ENCODE measurements around the gene ZNF512B.
"Not testable (repeated sequence)": the region's sequence is repeated elsewhere in the genome, so short reads cannot be mapped to it uniquely, and the experiment has no call there.

ZNF512B gene, protein sequence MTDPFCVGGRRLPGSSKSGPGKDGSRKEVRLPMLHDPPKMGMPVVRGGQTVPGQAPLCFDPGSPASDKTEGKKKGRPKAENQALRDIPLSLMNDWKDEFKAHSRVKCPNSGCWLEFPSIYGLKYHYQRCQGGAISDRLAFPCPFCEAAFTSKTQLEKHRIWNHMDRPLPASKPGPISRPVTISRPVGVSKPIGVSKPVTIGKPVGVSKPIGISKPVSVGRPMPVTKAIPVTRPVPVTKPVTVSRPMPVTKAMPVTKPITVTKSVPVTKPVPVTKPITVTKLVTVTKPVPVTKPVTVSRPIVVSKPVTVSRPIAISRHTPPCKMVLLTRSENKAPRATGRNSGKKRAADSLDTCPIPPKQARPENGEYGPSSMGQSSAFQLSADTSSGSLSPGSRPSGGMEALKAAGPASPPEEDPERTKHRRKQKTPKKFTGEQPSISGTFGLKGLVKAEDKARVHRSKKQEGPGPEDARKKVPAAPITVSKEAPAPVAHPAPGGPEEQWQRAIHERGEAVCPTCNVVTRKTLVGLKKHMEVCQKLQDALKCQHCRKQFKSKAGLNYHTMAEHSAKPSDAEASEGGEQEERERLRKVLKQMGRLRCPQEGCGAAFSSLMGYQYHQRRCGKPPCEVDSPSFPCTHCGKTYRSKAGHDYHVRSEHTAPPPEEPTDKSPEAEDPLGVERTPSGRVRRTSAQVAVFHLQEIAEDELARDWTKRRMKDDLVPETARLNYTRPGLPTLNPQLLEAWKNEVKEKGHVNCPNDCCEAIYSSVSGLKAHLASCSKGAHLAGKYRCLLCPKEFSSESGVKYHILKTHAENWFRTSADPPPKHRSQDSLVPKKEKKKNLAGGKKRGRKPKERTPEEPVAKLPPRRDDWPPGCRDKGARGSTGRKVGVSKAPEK

DNA sequence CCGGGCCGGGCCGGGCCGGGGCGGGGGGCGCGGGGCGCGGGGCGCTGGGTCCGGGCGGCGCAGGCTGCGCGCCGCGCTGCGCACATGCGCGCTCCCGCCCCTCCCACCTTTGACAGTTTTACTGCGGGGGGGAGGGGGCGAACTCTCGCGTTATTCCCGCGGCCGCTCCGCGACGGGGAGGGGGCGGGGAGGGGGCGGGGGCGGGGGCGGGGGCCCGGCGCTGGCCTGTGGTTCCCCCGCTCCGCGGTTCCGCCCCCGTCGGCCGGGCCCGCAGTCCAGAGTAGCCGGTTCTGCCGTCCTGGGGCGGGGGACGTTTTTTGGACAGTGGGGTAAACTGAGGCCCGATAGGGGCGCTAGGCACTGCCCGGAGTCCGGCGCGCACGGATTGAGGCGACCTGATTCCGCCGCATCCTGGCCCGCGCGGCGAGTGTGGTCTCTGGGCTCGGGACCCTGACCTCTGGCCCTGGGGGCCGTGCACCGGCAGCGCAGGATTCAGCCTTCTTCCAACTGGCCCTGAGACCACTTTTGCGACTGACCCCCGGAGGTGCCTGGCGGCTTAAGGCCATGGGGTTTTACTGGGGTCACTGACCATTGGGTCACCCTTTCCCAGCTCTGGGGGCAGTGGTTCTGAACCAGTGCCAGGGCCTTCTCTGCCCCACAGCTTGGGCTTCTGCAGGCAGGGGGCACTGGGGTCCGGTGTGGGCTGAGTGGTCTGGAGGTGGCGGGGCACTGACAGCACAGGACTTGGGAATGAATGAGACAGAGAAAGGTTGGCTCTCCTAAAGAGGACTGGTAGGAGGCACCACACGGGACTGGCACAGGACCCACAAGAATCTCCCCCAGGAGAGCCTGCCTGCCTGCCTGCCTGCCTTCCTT lies at the start of gene ZNF512B:
Gene ZNF512B (minus strand): TSS at position 93 of the 876 bp plus-strand sequence. CDS start 1,980 bp downstream, outside the sequence.
- no peak within 1 kb of the TSS for H3K27ac ChIP-seq (ENCODE audit: low read length)
- peaks cover 15% of the 10 kb centered on the region for H3K4me1 ChIP-seq (ENCODE audit: low read length)
- TF ChIP-seq, protein P1, sequence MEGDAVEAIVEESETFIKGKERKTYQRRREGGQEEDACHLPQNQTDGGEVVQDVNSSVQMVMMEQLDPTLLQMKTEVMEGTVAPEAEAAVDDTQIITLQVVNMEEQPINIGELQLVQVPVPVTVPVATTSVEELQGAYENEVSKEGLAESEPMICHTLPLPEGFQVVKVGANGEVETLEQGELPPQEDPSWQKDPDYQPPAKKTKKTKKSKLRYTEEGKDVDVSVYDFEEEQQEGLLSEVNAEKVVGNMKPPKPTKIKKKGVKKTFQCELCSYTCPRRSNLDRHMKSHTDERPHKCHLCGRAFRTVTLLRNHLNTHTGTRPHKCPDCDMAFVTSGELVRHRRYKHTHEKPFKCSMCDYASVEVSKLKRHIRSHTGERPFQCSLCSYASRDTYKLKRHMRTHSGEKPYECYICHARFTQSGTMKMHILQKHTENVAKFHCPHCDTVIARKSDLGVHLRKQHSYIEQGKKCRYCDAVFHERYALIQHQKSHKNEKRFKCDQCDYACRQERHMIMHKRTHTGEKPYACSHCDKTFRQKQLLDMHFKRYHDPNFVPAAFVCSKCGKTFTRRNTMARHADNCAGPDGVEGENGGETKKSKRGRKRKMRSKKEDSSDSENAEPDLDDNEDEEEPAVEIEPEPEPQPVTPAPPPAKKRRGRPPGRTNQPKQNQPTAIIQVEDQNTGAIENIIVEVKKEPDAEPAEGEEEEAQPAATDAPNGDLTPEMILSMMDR (IDR thresholded peaks at IDR 0.05; ENCODE audit: low read depth, low read length) = no peak
- TF ChIP-seq EZH2phosphoT487 (IDR thresholded peaks at IDR 0.05; ENCODE audit: low read depth) = no peak
- peaks cover 16% of the 10 kb centered on the region for H3K79me2 ChIP-seq (ENCODE audit: low read length)
- H3K36me3 ChIP-seq (replicated peaks; ENCODE audit: low read depth, low read length) = peaks cover 17% of the 10 kb centered on the region
- H4K20me1 ChIP-seq (ENCODE audit: insufficient read depth, low read length) = no peaks in the 10 kb centered on the region
- peak within 1 kb of the TSS; percentile 85 for H3K9ac ChIP-seq (ENCODE audit: low read length)
- H2AFZ ChIP-seq (ENCODE audit: low read depth, low read length) = peak within 1 kb of the TSS; percentile 72; the same call in 1 of the 2 replicates
- H3K27me3 ChIP-seq (ENCODE audit: low read depth, low read length) = 0 out of 2 replicates have a peak, but pooled peaks cover 4% of the 10 kb centered on the region
- H3K4me3 ChIP-seq (ENCODE audit: low read length) = peak within 1 kb of the TSS; percentile 92
- H3K4me2 ChIP-seq (ENCODE audit: low read length) = peak within 1 kb of the TSS; percentile 98
- no peaks in the 10 kb centered on the region for H3K9me3 ChIP-seq (ENCODE audit: insufficient read depth, low read length)

DNA sequence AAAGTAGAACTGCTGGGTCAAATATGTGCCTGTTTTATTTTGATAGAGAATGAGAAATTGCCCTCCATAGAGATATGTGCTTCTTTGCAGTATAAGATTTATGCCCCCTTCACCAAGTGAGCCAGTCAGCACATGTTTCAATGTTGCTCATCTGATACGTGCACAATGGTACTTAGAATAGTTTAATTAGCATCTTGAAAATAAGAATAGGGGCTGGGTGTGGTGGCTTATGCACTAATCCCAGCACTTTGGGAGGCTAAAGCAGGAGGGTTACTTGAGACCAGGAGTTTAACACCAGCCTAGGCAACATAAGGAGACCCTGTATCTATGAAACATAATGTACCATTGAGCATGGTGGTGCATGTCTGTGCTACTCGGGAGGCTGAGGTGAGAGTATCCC lies 45.9 kb upstream of the ZNF512B start:
- Histone ChIP-seq H3K9ac (ENCODE audit: low read length) (no peak overlapping the region), H3K79me2 (ENCODE audit: low read length) (no peaks in the 10 kb centered on the region; the same call in 1 of the 2 replicates), H3K4me2 (ENCODE audit: low read length) (no peak overlapping the region), H3K4me3 (ENCODE audit: low read length) (no peak overlapping the region), H4K20me1 (ENCODE audit: insufficient read depth, low read length) (no peaks in the 10 kb centered on the region), H2AFZ (ENCODE audit: low read depth, low read length) (no peak overlapping the region), H3K27me3 (ENCODE audit: low read depth, low read length) (no peaks in the 10 kb centered on the region), H3K27ac (ENCODE audit: low read length) (no peak overlapping the region), H3K36me3 (replicated peaks; ENCODE audit: low read depth, low read length) (peaks cover 41% of the 10 kb centered on the region), H3K4me1 (ENCODE audit: low read length) (peaks cover 3% of the 10 kb centered on the region), H3K9me3 (ENCODE audit: insufficient read depth, low read length) (no peaks in the 10 kb centered on the region)
- no peak for TF ChIP-seq EZH2phosphoT487 (IDR thresholded peaks at IDR 0.05; ENCODE audit: low read depth)
- TF ChIP-seq, protein P1 (IDR thresholded peaks at IDR 0.05; ENCODE audit: low read depth, low read length) = no peak

DNA sequence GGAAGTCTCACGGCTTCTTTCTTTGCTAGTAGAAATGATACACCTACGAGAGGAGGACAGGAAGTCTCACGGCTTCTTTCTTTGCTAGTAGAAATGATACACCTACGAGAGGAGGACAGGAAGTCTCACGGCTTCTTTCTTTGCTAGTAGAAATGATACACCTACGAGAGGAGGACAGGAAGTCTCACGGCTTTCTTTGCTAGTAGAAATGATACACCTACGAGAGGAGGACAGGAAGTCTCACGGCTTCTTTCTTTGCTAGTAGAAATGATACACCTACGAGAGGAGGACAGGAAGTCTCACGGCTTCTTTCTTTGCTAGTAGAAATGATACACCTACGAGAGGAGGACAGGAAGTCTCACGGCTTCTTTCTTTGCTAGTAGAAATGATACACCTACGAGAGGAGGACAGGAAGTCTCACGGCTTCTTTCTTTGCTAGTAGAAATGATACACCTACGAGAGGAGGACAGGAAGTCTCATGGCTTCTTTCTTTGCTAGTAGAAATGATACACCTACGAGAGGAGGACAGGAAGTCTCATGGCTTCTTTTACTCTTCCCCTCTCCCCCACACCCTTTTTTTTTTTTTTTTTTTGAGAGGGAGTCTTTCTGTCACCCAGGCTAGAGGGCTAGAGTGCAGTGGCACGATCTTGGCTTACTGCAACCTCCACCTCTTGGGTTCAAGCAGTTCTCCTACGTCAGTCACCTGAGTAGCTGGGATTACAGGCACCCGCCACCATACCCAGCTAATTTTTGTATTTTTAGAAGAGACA lies 42.8 kb upstream of the ZNF512B start:
- not testable (repeated sequence) for H3K4me1 ChIP-seq (ENCODE audit: low read length); H3K9me3 ChIP-seq (ENCODE audit: insufficient read depth, low read length); H4K20me1 ChIP-seq (ENCODE audit: insufficient read depth, low read length); H3K27ac ChIP-seq (ENCODE audit: low read length); H3K4me3 ChIP-seq (ENCODE audit: low read length); H3K4me2 ChIP-seq (ENCODE audit: low read length); H3K9ac ChIP-seq (ENCODE audit: low read length); H3K27me3 ChIP-seq (ENCODE audit: low read depth, low read length); H2AFZ ChIP-seq (ENCODE audit: low read depth, low read length); H3K79me2 ChIP-seq (ENCODE audit: low read length)
- H3K36me3 ChIP-seq (replicated peaks; ENCODE audit: low read depth, low read length) = peaks cover 50% of the 10 kb centered on the region

DNA sequence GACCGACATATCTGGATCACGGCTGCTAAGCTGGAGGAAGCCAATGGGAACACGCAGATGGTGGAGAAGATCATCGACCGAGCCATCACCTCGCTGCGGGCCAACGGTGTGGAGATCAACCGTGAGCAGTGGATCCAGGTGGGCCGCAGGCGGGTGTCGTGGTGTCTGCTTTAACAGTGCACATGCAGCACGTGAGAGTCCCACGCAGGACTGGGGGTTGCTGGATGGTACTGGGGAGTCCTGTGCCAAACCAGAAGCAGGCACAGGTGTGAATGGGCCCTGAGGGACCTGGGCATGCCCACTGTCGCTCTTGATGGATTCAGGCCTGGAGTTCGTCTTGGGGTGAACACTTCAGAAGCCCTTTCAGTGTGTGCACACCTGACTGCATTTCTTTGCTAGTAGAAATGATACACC lies 41.6 kb upstream of the ZNF512B start:
- Histone ChIP-seq H3K79me2 (ENCODE audit: low read length) (peaks cover 5% of the 10 kb centered on the region; the same call in 1 of the 2 replicates), H3K9ac (ENCODE audit: low read length) (no peak overlapping the region), H3K4me1 (ENCODE audit: low read length) (peaks cover 6% of the 10 kb centered on the region), H3K36me3 (replicated peaks; ENCODE audit: low read depth, low read length) (peaks cover 49% of the 10 kb centered on the region), H3K4me3 (ENCODE audit: low read length) (no peak overlapping the region), H3K27ac (ENCODE audit: low read length) (no peak overlapping the region), H3K9me3 (ENCODE audit: insufficient read depth, low read length) (no peaks in the 10 kb centered on the region), H2AFZ (ENCODE audit: low read depth, low read length) (no peak overlapping the region), H3K27me3 (ENCODE audit: low read depth, low read length) (no peaks in the 10 kb centered on the region), H3K4me2 (ENCODE audit: low read length) (no peak overlapping the region), H4K20me1 (ENCODE audit: insufficient read depth, low read length) (peaks cover 7% of the 10 kb centered on the region; the same call in 1 of the 2 replicates)
- TF ChIP-seq, protein P1 (IDR thresholded peaks at IDR 0.05; ENCODE audit: low read depth, low read length) = no peak
- TF ChIP-seq EZH2phosphoT487 (IDR thresholded peaks at IDR 0.05; ENCODE audit: low read depth) = no peak

All from OCI-LY3 (cell line).